Stimulated activated CD4-positive, alpha-beta T cell treated with anti-CD3 and anti-CD28 coated beads, Interleukin-12 subunit alpha, Interleukin-12 subunit beta, amount 100 ng/mL, for 4 hours (primary cell): ENCODE measurements around the gene RRN3.
"Not testable (repeated sequence)": the region's sequence is repeated elsewhere in the genome, so short reads cannot be mapped to it uniquely, and the experiment has no call there.

Experiments
- DNase-seq: peaks from one replicate; pipeline ENCODE4 v3.0.0-alpha.2; 2020

RRN3 gene

DNA sequence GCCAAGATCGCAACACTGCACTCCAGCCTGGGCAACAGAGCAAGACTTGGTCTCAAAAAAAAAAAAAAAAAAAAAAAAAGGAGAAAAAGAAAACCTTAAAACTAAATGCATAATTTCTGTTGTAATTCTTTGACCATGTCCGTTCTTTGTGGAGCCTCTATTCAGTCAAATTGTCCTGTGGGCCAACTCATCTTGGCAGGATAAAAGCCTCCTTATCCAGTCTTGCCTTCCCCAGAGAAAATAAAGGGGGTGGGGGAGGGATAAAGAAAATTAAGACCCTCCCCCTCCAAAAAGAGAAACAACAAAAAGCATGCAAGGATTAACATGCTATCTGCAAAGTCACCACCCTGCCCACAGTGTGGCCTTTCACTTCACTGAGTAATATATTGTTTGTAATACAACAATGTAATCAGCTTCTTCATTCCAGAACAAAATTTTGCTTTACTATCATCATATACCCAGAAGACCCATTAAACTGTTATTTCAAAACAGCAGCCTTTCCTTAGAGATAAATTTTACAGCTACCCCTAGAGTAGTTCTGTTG lies 5.4 kb upstream of the RRN3 start:
- not testable (repeated sequence) for DNase-seq

DNA sequence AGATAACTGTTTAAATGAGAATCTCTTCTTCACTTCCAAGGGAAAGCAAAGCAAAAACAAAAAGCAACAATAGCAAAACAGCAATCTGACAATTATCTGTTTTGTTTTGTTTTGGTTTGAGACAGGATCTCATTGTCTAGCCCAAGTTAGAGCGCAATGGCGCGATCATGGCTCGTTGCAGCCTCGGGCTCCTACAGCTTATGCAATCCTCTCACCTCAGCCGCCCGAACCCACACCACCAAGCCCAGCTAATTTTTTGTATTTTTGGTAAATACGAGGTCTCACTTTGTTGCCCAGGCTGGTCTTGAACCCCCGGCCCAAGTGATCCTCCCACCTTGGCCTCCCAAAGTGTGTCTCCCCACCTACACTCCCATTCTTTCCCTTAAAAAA lies 2.5 kb upstream of the RRN3 start:
- not testable (repeated sequence) for DNase-seq

DNA sequence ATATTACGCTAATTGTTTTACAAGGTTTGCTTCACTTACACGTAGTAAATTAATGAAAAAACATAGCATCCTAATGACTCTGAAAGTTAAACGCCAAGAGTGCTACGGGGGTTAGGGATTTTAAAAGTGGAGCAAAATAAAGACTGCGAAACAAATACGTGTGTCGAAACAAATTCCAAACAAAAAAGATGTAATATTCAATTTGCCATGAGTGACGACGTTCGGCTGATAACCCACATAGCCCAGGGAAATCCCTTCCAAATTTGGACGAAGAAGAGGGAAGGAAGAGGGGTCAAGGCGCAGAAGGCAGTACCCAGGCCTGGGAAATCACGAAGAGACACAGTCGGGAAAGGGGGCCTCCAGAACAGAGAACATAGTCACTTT lies 509 bp downstream of the RRN3 start:
- DNase-seq, result not testable (repeated sequence)

DNA sequence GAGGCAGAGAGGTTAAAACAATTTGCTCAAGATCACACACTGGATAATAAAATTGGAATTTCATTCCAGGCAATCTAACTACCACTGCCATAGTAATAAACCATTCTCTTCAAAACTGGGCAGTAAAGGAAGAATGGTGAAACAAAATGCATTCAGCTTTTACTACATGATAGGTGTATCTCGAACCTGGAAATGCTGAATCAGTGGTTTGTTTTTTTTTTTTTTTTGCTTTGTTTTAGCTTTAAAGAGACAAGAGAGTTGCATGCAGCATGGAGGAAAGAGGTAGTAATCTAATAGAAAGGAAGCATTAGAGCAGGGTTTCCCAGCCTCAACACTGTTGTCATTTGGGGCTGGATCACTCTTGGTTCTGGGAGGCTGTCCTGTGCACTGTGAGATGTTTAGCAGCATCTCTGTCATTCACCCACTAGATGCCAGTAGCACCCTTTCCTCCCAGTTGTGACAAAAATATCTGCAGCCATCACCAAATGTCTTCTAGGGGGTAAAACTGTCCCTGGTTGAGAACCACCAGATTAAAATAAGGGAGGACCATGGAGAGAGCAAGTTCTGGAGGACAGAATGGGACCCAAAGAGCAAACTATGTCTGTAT lies 3.3 kb downstream of the RRN3 start:
- not testable (repeated sequence) for DNase-seq

DNA sequence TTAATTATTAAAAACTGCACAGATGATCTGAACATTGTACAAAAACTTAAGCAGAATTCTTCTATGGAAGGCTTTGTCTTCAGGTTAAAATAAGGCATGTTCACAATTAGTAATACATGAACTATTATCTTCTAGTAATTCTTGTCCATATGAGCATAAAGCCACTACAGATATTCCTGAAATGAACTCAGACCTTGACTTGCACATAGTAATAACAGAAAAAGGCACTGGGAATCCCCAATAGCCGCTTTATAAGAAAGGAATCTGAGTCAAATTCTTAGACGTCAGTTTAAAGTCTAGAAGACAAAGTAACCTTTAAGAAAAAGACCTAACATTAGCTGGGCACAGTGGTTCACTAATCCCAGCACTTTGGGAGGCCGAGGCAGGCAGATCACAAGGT lies 11.3 kb downstream of the RRN3 start:
- DNase-seq, result not testable (repeated sequence)

DNA sequence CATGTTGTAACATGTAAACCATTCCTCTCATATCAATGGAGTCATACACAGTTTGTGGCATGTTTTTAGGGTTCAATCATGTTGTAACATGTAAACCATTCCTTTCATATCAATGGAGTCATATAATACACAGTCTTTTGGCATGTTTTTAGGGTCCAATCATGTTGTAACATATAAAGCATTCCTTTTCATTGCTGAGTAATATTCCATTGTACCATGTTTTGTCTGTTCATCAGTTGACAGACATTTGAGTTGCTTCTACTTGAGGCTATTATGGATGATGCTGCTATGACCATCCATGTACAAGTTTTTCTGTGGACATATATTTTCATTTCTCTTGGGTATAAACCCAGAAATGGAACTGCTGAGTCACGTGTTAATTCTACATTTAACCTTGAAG lies 13.2 kb downstream of the RRN3 start:
- DNase-seq, result not testable (repeated sequence)

- not testable (repeated sequence) for DNase-seq
Observed at GRCh38 chr16:15076161-15076560, 17.9 kb downstream of the RRN3 start.

DNA sequence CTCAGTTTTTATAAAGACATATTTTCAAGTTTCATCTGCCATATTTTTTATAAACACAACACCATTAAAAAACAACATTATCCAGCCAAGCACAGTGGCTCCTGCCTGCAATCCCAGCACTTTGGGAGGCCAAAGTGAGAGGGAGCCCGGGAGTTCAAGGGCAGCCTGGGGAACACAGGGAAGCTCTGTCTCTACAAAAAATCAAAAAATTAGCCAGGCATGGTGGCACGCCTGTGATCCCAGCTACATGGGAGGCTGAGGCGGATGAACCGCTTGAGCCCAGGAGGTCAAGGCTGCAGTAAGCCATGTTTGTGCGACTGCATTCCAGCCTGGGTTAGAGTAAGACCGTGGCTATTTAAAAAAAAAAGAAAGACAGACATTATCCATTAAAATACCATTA lies 21.0 kb downstream of the RRN3 start:
- no peak for DNase-seq

DNA sequence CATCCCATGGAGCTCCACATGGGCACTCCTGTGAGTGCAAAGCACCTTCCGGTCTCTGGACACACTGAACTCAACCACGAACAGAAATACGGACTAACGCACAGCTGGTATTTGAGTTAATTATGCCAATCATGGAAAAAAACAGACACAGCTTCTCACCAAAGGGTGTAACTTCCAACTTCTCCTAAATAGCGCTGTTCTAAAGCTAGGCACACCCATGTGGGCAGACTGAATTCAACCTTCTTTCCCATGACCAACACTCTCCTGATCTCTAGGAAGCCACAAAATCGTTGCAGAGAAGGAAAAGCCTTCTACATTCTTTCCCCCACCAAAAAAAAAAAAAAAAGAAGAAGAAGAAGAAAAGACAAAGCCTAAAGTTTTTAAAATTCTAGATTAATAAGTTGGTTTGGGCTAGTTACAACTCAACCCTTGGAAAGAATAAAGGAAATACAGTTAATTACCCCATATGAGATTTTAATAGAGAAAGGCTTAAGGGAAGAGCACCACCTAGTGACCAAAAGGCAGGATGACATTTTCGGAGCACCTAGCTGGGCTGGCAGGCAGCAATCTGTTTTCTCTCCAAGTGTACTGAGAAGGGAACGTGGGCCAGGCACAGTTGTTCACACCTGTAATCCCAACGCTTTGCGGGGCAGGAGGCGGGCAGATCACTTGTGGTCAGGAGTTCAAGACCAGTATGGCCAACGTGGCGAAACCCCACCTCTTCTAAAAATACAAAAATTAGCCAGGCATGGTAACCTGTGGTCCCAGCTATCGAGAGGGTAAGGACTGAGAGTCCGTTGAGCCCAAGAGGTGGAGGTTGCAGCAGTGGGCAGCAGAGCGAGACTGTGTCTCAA lies 21.9 kb downstream of the RRN3 start:
- DNase-seq, result not testable (repeated sequence)

DNA sequence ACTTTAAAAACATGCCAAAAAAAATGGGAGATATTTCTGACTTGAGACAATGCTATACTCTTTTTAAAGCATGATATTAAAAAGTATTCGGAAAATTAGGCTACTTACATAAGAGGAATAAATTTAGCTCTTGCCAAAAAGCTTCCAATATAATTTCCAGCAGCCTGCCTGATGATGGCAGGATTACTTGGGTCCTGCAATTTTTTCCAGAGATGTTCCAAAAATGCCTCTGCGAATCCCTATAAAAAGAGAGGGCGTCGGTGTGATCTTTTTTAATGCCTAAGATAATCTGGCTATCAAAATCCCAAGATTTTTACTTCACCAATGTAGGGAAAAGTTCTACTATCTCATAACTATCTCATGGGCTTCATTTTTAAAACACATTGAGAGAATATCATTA lies 23.1 kb downstream of the RRN3 start:
- DNase-seq, result not testable (repeated sequence)

DNA sequence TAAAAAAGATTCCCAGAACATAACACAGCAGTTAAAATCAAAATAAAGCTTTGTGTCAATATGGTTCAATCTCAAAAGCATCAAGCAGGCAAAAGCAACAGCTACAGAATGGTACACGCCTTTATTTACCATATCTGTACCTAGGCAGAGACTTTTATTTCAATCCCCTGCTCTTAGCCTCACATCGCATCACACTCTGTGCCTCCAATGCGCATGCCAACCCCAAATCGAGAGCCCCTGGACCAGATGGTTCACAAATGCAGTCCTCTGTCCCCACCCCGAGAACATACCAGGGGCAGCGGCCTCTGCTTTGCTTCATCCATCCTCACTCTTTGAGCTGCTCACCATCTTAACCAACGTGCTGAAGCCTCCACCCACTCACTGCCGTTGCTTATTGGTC lies 27.4 kb downstream of the RRN3 start:
- DNase-seq, result not testable (repeated sequence)

DNA sequence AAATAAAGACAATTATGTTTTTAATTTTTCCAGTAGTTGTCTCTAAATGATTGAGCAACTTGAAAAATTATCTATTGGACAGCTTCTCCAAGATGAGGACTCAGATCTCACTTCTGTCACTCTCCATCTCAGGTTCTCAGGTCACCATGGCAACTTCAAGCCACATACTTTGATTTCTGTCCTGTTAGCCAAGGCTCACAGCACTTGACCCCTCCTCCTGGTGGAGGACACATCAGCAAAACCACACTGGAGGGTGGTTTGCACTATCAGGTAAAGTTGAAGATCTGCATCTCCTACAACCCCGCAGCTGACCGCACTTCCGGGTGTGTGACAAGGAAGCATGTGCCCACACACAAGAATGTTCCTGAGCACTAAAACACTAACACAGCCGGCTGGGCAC lies 28.1 kb downstream of the RRN3 start:
- not testable (repeated sequence) for DNase-seq

- not testable (repeated sequence) for DNase-seq
Observed at GRCh38 chr16:15062085-15062810, 31.8 kb downstream of the RRN3 start.

- DNase-seq, result no peak
Observed at GRCh38 chr16:15059324-15059723, 34.7 kb downstream of the RRN3 start.

- no peak for DNase-seq
Observed at GRCh38 chr16:15057681-15058417, 36.2 kb downstream of the RRN3 start.

GRCh38 chr16:15055141-15056053 lies 38.7 kb downstream of the RRN3 start:
- no peak for DNase-seq

- no peak for DNase-seq
Observed at GRCh38 chr16:15054357-15055140, 39.5 kb downstream of the RRN3 start.

- no peak for DNase-seq
Observed at GRCh38 chr16:15053904-15054303, 40.2 kb downstream of the RRN3 start.

GRCh38 chr16:15052747-15053476 lies 41.2 kb downstream of the RRN3 start:
- DNase-seq, result no peak

DNA sequence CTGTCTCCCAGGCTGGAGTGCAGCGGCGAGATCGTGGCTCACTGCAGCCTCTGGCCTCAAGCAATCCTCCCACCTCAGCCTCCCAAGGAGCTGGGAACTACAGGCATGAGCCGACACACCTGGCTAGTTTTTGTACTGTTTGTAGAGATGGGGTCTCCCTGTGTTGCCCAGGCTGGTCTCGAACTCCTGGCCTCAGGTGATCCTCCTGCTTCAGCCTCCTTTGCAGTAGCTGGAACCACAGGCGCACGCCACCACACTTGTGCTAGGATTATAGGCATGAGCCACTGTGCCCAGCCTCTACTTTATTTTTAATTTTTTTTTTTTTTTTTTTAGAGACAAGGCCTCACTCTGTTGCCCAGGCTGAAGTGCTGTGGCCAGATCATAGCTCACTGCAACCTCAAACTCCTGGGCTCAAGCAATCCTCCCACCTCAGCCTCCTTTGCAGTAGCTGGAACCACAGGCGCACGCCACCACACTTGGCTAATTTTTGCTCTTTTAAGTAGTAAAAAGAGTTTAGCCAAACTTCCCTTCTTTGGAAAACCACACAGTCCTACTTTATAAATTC lies 42.6 kb downstream of the RRN3 start:
- no peak for DNase-seq
